DMS153 treated with DMSO at 0.1 percent for 48 hours (cell line): Measurements from ENCODE around the gene ABHD12.
A peak's percentile ranks its signal among the peaks of the same experiment; 100 is the strongest.
"Not testable (repeated sequence)": the region's sequence is repeated elsewhere in the genome, so short reads cannot be mapped to it uniquely, and the experiment has no call there.

ENCODE experiments used
- DNase-seq: peaks from one replicate; lab custom pipeline; 2025; ENCODE audit not compliant: unreplicated experiment; lab: John Stamatoyannopoulos, UW

The ABHD12 gene

DNA sequence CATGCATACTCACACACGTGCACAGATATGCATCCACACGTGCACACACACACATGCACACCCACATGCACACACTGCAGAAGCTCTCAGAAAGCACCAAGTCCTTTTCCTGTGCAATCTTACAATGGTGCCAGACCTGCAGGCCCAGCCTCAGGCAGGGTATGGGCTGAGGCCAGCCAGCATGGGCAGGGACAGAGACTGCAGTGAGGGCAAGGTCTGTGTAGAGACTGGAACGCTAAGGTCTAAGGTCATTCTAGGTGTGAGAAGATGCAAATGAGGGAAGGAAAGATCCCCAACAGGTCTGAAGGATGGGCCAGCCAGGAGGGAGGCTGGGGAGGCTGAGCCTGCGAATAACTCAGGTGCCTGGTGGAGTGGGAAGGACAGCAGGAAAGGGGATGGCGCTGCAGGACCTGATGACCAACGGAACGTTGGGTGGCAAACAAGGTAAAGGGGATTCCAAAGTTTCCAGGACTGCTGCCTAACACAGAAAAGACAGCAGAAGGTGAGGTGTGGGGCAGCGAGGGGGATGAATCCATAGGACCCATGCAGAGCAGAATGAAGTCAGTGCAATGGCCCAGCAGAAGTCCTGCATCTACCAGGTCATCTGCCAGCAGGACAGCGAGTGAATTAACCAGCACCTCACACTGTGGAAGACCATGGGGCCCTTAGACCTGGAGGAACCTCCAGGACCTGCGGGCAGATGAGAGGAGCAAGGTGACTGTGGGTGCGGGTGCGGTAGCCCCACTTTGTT is 67.0 kb downstream of the ABHD12 start:
- DNase-seq: no peak

DNA sequence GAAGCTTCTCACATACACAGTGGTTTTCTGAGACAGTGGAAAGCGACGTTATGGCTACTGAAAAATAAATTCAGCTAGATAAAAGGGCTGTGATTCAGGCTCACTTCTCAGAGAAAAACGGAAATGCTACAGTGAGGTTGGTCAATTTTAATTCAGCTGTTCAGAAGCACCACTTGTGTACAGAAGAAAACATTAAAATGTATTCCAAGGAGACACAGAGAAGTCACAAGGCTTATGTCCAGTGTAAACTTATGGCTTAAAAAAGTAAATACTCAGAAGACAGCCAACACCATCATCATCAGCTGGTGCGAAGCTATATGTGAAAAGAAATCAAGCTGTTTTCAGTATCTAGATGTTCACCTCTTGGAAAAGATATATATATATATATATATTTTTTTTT is 68.6 kb downstream of the ABHD12 start:
- no peak for DNase-seq

DNA sequence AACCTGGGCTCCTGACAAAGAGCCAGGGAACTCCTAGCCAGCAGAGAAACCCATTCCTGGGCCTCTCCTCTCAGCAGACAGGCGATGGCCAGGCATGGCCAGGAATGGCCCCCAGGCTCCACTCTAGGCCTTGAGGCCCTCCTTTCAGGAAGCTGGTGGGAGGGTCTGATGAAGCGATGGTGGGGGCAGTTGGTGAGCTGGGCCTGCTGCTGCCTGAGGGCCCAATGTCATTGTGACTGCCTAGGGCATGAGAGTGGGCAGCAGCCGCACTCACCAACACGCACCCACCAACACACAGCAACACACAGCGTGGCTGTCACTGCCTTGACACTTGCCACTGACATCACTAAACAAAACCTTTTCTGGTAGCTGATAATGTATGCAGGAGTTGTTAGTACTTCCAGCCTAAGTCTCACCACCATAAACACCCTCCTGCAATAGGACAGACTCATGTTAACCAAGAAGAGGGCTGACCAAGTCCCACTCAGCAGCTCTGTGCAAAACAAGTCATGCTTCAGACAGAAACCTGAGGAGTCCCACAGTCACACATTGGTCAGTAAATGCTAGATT is 69.3 kb downstream of the ABHD12 start:
- DNase-seq: no peak

DNA sequence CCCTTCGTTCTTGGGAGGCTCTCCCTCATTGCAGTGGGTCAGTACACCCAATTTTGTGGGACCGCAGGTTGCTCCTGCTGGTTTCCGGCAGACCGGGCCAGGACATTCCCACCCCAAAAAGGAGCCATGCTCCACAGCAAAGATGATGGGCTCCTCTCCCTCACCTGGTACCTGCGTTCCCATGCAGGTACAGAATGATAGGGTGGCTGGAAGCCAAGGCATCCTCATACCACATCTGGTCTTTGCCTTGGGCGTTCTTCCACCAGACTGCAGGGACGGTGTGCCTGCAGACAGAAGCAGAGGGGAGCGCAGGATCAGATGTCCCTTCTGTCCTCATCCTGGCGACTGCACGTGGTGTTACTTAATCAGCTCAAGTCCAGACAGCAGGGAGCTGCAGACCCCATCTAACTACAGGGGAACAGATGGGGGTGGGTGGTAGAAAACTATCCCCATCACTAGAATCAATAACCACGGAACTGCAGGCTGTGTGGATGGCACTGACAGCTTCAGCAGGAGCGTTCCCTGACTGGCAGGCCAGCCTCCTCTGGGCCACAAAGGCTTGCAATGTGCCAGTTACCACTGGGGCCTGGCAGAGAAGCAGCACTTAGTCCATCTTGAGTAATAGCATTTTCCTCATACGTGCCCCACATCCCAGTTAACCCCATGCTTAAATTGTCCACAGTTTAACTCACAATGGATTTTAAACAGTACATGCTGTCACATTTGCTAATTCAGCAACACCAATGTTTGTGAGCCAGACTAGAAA is 70.4 kb downstream of the ABHD12 start:
- no peak for DNase-seq

DNA sequence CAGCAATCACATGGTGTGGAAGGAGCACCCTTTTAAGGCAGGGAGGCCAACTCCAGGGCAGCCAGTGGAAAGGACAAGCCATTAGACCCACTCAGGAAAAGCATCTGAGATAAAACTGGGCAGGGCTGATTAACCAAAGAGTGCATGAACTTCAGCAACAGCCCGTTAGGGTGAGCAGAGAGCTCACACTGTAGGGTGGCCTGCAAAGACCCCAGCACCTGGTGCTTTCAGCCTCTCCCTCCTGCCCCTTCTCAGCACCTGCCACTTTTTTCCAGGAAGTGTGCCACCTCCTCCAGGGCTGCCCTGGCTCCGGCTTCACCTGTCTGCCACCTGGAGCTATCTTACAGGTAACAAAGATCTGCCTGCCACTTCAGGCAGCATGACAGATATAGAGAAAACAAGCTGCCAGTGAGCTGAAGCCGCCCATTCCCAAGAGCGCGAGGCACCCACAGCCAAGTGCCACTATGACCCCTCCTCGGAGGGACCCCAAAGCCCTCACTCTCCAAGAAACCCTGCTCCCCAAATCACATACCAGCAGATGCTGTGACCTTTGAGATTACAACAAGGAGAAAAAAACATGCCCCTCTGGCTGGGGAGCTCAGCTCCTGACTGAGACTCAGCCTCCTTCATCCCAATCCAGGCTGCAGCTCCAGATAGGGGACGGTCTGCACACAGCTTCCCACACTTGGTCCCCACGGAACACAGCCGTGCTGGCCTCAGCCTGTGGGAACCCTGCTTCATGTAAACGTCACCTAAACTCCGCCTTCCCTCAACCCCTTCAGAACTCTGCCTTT is 71.2 kb downstream of the ABHD12 start:
- DNase-seq: no peak

DNA sequence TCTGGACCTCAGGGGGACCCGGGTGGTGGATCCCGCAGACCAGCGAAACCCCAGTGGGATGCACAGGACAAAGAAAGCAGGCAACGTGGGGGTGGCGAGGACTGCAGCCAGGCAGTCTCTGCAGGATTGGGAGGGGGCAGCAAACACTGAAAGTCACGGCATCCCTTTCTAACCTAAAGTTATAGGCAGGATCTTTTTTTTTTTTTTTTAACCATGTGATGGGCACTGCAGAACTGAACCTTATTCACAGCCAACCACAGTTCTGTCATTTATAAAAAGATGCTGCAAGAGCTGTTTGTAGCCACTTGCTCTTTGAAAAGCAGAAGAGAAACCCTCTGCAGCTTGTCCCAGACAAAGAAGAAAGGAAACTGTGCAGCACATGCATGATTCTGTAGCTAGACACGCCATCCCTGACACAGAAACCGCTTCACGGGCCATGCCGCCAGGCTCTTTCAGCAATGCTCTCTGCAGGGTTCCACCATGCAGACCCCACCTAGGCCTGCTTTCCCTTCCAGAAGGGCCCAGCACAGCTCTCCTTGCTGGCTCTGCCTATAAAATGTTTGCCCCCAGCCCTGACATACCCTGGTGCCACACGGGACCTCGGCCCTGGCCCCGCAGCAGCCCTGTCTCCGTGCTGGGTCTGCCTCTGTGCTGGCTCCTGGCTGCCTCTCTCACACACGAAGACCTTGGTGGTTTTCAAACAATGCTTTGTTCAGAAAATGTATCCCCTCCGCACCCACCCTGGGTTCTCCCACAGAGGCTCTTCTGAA is 72.0 kb downstream of the ABHD12 start:
- DNase-seq: no peak

DNA sequence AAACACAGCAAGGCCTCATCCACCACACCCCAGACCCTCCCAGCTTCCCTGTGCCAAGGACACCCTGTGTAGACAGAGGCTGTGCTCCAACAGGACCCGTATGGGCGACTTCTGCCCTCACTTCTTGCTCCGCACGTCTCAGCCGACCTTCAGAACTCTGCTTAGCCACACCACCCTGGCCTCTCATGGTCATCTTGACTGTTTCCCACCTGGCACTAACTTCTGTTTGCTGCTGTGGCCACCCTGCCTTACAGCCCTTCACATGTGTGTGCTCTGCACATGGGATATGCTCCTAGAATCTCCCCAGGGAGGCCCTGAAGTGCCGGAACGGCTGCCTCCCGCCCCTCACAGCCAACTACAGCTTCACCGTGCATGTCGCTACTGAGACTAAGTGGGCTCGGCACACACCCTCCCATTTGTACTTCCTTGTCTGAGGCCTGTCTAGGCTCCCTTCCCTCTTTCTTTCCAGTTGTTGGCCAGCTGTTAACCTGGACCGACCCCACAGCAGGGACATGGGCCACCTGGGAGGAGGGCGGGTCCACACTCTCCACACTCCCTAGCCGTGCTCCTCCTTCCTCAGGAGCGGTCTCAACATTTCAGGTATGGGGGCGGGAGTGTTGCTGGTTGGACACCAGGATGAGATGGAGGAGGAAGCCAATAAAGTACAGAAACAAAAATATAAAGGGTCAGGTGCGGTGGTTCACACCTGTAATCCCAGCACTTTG is 73.1 kb downstream of the ABHD12 start:
- no peak for DNase-seq

DNA sequence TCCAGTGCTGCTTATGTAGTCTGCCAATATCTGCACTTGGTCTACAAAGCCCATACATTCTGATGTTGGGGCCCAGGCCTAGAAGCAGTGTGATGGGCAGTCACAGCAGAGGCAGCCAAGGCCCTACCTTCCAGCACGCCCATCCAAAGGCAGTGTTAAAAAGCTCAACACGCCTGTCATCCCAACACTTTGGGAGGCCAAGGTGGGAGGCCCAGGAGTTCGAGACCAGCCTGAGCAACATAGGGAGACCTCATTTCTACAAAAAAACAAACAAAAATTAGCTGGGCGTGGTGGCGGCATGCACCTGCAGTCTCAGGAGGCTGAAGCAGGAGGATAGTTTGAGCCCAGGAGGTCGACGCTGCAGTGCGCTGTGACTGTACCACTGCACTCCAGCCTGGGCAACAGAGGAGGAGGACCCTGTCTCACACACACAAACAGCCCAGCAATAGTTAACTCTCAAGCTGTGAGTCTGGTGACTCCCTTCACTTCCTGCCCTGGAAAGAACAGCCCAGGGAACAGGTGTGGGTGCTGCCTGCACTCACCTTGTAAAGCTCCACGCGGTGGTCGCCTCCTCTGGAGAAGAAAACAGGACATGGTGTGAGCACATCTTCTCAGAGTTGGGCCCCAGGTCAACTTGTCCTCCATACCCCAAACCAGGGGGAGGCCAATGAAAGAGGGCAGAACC is 74.0 kb downstream of the ABHD12 start:
- no peak for DNase-seq

DNA sequence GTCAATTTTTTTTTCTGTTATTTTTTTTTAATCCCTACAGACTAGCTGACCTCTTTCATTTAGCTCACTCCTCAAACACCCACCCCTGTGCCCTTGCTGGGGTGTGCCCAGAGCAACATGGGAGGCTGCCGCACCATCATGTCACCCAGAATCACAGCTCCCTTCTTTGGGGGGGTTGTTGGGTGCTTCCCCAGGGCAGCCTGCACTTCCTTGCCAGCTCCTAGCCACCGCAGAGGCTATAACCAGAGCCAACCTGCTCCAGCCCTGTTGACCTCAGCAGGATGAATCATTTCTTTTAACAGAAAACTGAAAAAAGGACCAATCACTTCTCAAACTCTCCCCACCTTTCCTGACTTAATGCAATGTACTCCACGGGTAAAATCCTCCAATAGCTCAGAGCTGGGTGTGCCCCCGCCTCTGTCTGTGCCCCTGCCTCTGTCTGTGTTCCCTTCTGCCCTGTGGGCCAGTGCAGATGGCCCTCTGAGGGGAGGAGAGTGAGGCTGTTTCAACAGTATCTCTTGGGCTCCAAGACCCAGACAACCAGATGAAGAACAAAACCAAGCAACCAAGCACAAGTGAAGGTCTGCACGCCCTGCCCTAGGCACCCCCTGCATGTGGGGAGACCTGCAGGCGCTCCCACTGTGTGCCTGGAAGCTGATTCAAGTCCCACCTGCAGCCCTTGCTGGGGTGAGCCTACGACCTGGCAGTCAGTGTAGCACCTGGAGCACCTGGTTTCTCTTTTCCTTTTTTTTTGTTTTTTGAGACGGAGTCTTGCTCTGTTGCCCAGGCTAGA is 75.0 kb downstream of the ABHD12 start:
- no peak for DNase-seq

DNA sequence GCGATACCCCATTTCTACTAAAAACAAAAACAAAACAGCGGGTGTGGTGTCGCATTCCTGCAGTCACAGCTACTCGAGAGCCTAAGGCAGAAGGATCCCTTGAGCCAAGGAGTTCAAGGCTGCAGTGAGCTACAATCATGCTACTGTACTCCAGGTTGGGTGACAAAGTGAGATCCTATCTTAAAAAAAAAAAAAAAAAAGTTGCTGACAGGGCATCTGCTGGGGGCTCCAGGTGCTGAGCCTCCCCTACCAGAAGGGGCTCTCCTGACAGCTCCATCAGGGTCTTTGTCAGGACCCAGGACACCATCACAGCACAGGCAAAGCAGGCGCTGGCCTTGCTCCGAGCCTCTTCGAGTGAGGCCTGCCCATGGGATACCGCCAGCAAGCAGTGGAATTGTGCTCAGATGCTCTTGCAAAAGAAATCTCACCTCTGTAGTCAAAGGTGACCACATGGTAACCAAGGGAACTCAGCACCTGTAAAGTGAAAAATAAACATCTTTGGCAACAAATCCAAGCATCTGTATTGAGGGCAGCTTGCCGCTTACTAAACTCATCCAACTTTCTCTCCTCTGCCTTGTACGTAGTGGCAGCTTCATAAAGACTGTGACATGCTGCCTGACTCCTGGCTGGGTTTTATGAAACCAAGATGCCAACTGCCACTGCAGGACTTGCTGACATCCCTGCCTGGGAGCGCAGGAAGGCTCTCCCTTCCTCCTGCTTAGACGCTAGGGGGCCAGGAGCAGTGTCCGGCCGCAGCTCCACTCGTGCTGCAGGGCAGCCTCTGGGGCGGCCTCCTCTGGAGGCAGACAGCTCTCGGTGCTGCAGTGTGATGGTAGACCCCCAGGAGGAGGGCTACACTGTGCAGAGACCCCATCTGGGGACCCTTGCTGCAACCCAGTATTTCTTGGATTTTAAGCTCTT is 75.9 kb downstream of the ABHD12 start:
- no peak for DNase-seq

DNA sequence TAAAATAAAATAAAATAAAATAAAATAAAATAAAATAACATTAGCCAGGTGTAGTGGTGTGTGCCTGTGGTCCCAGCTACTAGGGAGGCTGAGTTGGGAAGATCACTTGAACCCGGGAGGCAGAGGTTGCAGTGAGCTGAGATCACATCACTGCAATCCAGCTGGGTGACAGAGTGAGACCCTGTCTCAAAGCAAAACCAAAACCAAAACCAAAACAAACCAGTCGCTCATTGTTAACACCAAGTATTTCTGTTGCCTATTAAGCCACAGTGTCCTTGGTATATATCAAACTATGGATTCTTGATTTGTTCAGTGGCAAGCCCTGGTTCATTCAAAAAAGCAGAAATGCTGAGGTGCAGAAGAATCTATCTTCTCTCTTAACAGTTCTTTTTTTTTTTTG is 77.0 kb downstream of the ABHD12 start:
- no peak for DNase-seq

DNA sequence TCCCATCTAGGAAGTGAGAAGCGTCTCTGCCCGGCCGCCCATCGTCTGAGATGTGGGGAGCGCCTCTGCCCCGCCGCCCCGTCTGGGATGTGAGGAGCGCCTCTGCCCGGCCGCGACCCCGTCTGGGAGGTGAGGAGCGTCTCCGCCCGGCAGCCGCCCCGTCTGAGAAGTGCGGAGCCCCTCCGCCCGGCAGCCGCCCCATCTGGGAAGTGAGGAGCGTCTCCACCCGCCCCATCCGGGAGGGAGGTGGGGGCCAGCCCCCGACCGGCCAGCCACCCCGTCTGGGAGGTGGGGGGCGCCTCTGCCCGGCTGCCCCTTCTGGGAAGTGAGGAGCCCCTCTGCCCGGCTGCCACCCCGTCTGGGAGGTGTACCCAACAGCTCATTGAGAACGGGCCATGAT is 77.9 kb downstream of the ABHD12 start:
- DNase-seq: not testable (repeated sequence)

DNA sequence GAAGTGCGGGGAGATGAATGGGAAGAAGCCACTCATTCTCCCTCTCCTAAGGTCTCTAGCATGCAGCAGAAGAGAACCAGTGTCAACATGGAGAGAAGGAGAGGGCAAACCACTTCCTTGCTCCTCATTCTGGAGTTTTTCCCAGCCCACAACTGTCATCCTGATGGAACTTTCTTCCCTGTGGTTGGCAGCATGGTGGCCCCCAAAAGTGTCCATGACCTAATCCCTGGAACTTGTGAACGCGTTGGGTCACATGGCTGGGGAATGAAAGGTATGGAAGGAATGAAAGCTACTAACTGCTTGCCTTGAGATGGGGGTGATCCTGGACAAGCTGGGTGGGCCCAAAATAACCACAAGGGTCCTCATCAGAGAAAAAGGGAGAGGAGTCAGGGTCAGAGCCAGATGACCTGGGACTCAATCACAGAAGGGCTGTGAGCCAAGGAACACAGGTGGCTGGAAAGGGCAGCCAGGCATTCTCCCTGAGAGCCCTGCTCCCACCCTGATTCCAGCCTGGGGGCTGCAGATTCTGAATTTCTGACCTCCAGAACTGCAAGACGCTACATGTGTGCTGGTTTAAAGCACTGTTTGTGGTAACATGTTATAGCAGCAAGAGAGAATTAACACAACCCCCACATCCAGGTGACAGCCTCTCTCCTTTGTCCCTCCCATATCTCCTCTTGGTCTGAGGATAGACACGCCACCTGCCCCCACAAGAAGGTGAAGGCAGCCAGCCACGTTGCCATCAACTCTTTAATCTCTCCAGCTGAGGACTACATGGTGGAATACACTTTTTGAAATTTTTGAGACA is 79.5 kb downstream of the ABHD12 start:
- DNase-seq: no peak

DNA sequence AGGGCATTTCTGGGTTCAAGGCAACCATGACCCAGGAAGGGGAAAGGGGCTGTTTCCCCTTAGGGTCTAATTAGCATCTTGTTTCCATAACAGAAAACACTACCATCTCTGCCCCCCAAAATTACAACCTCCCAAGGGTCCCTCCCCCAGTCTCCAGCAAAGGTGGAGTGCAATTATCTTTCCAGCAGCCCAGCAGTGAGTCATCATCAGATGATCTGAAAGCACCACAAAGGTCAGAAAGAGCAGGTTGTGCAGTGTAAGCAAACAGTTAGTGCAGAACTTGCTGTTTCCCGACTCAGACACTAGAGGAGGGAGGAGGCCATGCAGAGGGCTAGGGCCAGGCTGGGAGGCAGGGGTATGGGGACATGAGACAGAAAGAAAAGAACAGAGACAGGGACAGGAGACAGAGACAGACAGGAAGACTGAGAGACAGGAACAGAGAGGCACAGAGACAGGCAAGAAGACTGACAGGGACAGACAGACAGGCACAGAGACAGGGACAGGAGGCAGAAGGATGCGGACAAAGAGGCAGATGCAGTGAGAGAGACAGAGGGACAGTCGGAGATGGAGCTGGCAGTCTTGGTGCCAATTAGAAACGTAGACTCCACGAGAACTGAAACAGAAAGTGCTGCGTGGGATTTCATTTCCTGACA is 80.2 kb downstream of the ABHD12 start:
- peak; percentile 70 for DNase-seq

DNA sequence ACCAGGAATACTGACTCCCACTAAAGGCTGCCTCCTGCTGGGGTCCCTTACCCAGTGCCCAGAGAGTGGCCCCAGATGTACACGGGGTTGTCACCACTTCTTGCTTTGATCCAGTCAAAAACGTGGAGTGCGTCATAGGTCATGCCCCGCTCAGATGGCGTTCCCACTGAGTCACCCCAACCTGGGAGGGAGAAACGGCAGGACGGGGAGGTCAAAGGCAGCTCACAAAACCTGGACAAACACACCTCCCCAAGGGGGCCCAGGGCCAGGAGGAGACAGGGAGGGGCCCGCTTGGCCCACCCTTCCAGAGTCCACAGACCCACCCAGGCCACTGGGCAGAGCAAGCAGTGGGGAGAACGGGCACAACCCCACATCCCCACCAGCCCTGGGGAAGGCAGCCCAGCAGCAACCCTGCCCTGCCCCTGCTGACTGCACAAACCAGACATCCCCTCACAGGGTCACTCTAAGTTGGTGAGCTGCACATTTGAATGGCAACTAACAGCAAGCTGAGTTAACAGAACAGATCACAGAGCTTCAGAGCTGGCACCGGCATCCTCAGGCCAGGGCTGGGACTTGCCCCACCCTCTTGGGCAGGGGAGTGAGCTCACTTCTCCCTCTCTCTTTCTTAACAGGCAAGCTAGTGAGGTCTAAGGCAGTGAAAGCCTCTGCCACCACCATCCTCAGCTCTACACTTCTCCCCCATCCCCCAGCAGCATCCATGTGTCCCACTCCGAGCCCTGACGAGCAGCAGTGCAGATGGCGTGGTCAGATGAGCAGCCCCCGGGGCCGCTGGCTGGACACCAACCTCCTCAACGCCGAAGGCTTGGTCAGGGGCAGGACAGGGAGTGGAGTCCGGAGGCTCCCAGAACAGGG is 81.0 kb downstream of the ABHD12 start:
- DNase-seq: no peak
